BLaER1 (cell line): Measurements from ENCODE around the gene ULK4.
"Not testable (repeated sequence)": the region's sequence is repeated elsewhere in the genome, so short reads cannot be mapped to it uniquely, and the experiment has no call there.

Source experiments
- H3K27ac ChIP-seq: shearing (Covaris generic); formaldehyde crosslinking; 2 replicates; pipeline ENCODE4 v1.8.1; 2022
- H3K27me3 ChIP-seq: shearing (Covaris generic); formaldehyde crosslinking; 2 replicates; pipeline ENCODE4 v1.8.1; 2022
- H3K36me3 ChIP-seq: shearing (Covaris generic); formaldehyde crosslinking; 2 replicates; pipeline ENCODE4 v1.8.1; 2022
- H3K4me1 ChIP-seq: shearing (Covaris generic); formaldehyde crosslinking; 2 replicates; pipeline ENCODE4 v1.8.1; 2022
- H3K4me2 ChIP-seq: shearing (Covaris generic); formaldehyde crosslinking; 2 replicates; pipeline ENCODE4 v1.8.1; 2022
- H3K4me3 ChIP-seq: shearing (Covaris generic); formaldehyde crosslinking; 2 replicates; pipeline ENCODE4 v1.8.1; 2022
- H3K9ac ChIP-seq: shearing (Covaris generic); formaldehyde crosslinking; 2 replicates; pipeline ENCODE4 v1.8.1; 2022
- H3K9me3 ChIP-seq: shearing (Covaris generic); formaldehyde crosslinking; 2 replicates; pipeline ENCODE4 v1.8.1; 2022
- H4K20me1 ChIP-seq: shearing (Covaris generic); formaldehyde crosslinking; 2 replicates; pipeline ENCODE4 v1.8.1; 2022
- Cebpa-rat ChIP-seq: shearing (Covaris generic); IDR thresholded peaks from 2 replicates; pipeline ENCODE4 v1.8.1; 2022

ULK4 gene

GRCh38 chr3:41846850-41847249 lies 115.1 kb downstream of the ULK4 start:
- H3K9me3 ChIP-seq, result peaks cover 23% of the 10 kb centered on the region
- H3K4me1 ChIP-seq, result no peaks in the 10 kb centered on the region
- H3K27me3 ChIP-seq, result no peaks in the 10 kb centered on the region
- no peaks in the 10 kb centered on the region for H4K20me1 ChIP-seq
- no peak overlapping the region for H3K4me2 ChIP-seq
- H3K27ac ChIP-seq, result no peak overlapping the region
- no peak overlapping the region for H3K9ac ChIP-seq
- TF ChIP-seq Cebpa-rat, result no peak
- H3K4me3 ChIP-seq, result no peak overlapping the region
- peaks cover 4% of the 10 kb centered on the region; the same call in 1 of the 2 replicates for H3K36me3 ChIP-seq

- peaks cover 31% of the 10 kb centered on the region for H3K9me3 ChIP-seq
- no peak overlapping the region for H3K4me3 ChIP-seq
- no peak overlapping the region for H3K9ac ChIP-seq
- H3K36me3 ChIP-seq, result peaks cover 10% of the 10 kb centered on the region
- TF ChIP-seq Cebpa-rat, result no peak
- H3K4me2 ChIP-seq, result no peak overlapping the region
- no peak overlapping the region for H3K27ac ChIP-seq
- no peaks in the 10 kb centered on the region for H3K4me1 ChIP-seq
- no peaks in the 10 kb centered on the region for H4K20me1 ChIP-seq
- no peaks in the 10 kb centered on the region for H3K27me3 ChIP-seq
These were observed 116.1 kb downstream of the ULK4 start for GRCh38 chr3:41845826-41846225.

- not testable (repeated sequence) for H3K4me1 ChIP-seq, H3K27ac ChIP-seq, H3K4me3 ChIP-seq, H4K20me1 ChIP-seq, H3K4me2 ChIP-seq, H3K27me3 ChIP-seq, H3K9ac ChIP-seq
- Histone ChIP-seq H3K36me3 (peaks cover 14% of the 10 kb centered on the region), H3K9me3 (peaks cover 42% of the 10 kb centered on the region)
These were observed 117.6 kb downstream of the ULK4 start for GRCh38 chr3:41844256-41844655.

- not testable (repeated sequence) for H3K4me1 ChIP-seq, H3K4me2 ChIP-seq, H4K20me1 ChIP-seq, H3K27ac ChIP-seq, H3K9ac ChIP-seq, H3K27me3 ChIP-seq, H3K4me3 ChIP-seq
- Histone ChIP-seq H3K36me3 (peaks cover 14% of the 10 kb centered on the region), H3K9me3 (peaks cover 42% of the 10 kb centered on the region)
These were observed 120.8 kb downstream of the ULK4 start for GRCh38 chr3:41840936-41841668.

GRCh38 chr3:41836360-41837134 lies 125.4 kb downstream of the ULK4 start:
- Histone ChIP-seq H3K4me3 (no peak overlapping the region), H3K4me2 (no peak overlapping the region), H3K9me3 (peaks cover 34% of the 10 kb centered on the region), H3K9ac (no peak overlapping the region), H3K27me3 (no peaks in the 10 kb centered on the region), H3K36me3 (peaks cover 9% of the 10 kb centered on the region), H3K4me1 (no peaks in the 10 kb centered on the region), H4K20me1 (no peaks in the 10 kb centered on the region), H3K27ac (no peak overlapping the region)
- no peak for TF ChIP-seq Cebpa-rat

GRCh38 chr3:41833628-41834027 lies 128.3 kb downstream of the ULK4 start:
- H3K9me3 ChIP-seq, result peaks cover 15% of the 10 kb centered on the region
- H3K9ac ChIP-seq, result no peak overlapping the region
- H3K4me1 ChIP-seq, result no peaks in the 10 kb centered on the region
- H3K4me2 ChIP-seq, result no peak overlapping the region
- H4K20me1 ChIP-seq, result no peaks in the 10 kb centered on the region
- no peak overlapping the region for H3K27ac ChIP-seq
- H3K27me3 ChIP-seq, result no peaks in the 10 kb centered on the region
- no peak overlapping the region for H3K4me3 ChIP-seq
- H3K36me3 ChIP-seq, result no peaks in the 10 kb centered on the region
- no peak for TF ChIP-seq Cebpa-rat

GRCh38 chr3:41819236-41819635 lies 142.7 kb downstream of the ULK4 start:
- no peak overlapping the region for H3K9ac ChIP-seq
- no peak for TF ChIP-seq Cebpa-rat
- H3K4me2 ChIP-seq, result no peak overlapping the region
- no peak overlapping the region for H3K4me3 ChIP-seq
- H3K9me3 ChIP-seq, result peaks cover 7% of the 10 kb centered on the region
- peaks cover 5% of the 10 kb centered on the region; the same call in 1 of the 2 replicates for H3K36me3 ChIP-seq
- no peaks in the 10 kb centered on the region for H3K4me1 ChIP-seq
- no peaks in the 10 kb centered on the region for H3K27me3 ChIP-seq
- no peak overlapping the region for H3K27ac ChIP-seq
- H4K20me1 ChIP-seq, result no peaks in the 10 kb centered on the region

- Histone ChIP-seq H3K27ac (no peak overlapping the region), H3K4me1 (peaks cover 18% of the 10 kb centered on the region), H3K9me3 (peaks cover 7% of the 10 kb centered on the region), H3K4me3 (no peak overlapping the region), H4K20me1 (no peaks in the 10 kb centered on the region), H3K4me2 (peak overlapping the region; percentile 39), H3K27me3 (no peaks in the 10 kb centered on the region), H3K9ac (no peak overlapping the region), H3K36me3 (no peaks in the 10 kb centered on the region)
- TF ChIP-seq Cebpa-rat, result no peak
These were observed 153.3 kb downstream of the ULK4 start for GRCh38 chr3:41808618-41809017.

- Histone ChIP-seq H4K20me1 (no peaks in the 10 kb centered on the region), H3K4me2 (peak overlapping the region; percentile 39), H3K4me3 (no peak overlapping the region), H3K4me1 (peaks cover 18% of the 10 kb centered on the region), H3K9me3 (peaks cover 7% of the 10 kb centered on the region), H3K27me3 (no peaks in the 10 kb centered on the region), H3K27ac (no peak overlapping the region), H3K9ac (no peak overlapping the region), H3K36me3 (no peaks in the 10 kb centered on the region)
- no peak for TF ChIP-seq Cebpa-rat
These were observed 153.8 kb downstream of the ULK4 start for GRCh38 chr3:41808152-41808551.

- no peaks in the 10 kb centered on the region for H3K9me3 ChIP-seq
- no peak for TF ChIP-seq Cebpa-rat
- no peak overlapping the region for H3K27ac ChIP-seq
- H3K27me3 ChIP-seq, result no peaks in the 10 kb centered on the region
- H3K4me2 ChIP-seq, result no peak overlapping the region
- H3K4me3 ChIP-seq, result no peak overlapping the region
- H3K36me3 ChIP-seq, result no peaks in the 10 kb centered on the region
- H3K9ac ChIP-seq, result no peak overlapping the region
- H3K4me1 ChIP-seq, result no peaks in the 10 kb centered on the region
- H4K20me1 ChIP-seq, result no peaks in the 10 kb centered on the region
These were observed 166.9 kb downstream of the ULK4 start for GRCh38 chr3:41794748-41795589.
